Panc1 (cell line): ENCODE data around the gene ZNF695. TPM values are rescaled to one million over a fixed set of nuclear protein-coding genes. Genes with fewer than 3 reads are reported as not detected.

Experiments used
- ATAC-seq: fragments of 200-7000 bp; cut with Tn5 transposase; 2 replicates; pipeline ENCODE4 v1.9.1; 2020; ENCODE audit warnings: mild to moderate bottlenecking, moderate library complexity
- BruUV-seq: library from RNA; stranded (reverse); fragments of 400-500 nt; replicated peaks from 2 replicates; lab custom pipeline; 2021; lab: Mats Ljungman, UMichigan
- CTCF ChIA-PET: fragments of 300-600 bp; sonication (Branson Sonifier 250); formaldehyde crosslinking; loops from one replicate; lab custom pipeline; 2022; ENCODE audit warnings: antibody characterized with exemption; lab: Charles Lee
- POLR2A ChIA-PET: fragments of 300-600 bp; sonication (Branson Sonifier 250); formaldehyde crosslinking; loops from one replicate; lab custom pipeline; 2022; ENCODE audit warnings: antibody characterized with exemption; lab: Charles Lee
- DNase-seq: peaks from one replicate; pipeline ENCODE4 v3.0.0-alpha.2; 2010; ENCODE audit warnings: low read depth, low spot score
- H3K27ac ChIP-seq: 2 replicates; pipeline ENCODE4 v1.5.1; 2011; ENCODE audit warnings: mild to moderate bottlenecking, low read length, inconsistent platforms
- H3K27me3 ChIP-seq: fragments of 200-500 bp; sonication (Bioruptor generic); 2 replicates; pipeline ENCODE4 v1.6.0; 2014; ENCODE audit warnings: low read length, inconsistent platforms; ENCODE audit not compliant: control insufficient read depth, insufficient read depth
- H3K36me3 ChIP-seq: fragments of 200-500 bp; sonication (Bioruptor generic); 2 replicates; pipeline ENCODE4 v1.5.1; 2014; ENCODE audit warnings: inconsistent platforms, mild to moderate bottlenecking, low read length, moderate library complexity; ENCODE audit not compliant: control insufficient read depth, insufficient read depth
- H3K4me1 ChIP-seq: 2 replicates; pipeline ENCODE4 v1.5.1; 2011; ENCODE audit warnings: inconsistent platforms, mild to moderate bottlenecking, low read length, moderate library complexity; ENCODE audit not compliant: control insufficient read depth, insufficient read depth
- H3K4me3 ChIP-seq, 2 experiments: 2 replicates each; pipeline ENCODE4 v1.5.1; 2011 to 2012; ENCODE audit warnings: low read depth in 2 of 2, low read length in 2 of 2, mild to moderate bottlenecking in 2 of 2, inconsistent platforms in 1 of 2, moderate library complexity in 1 of 2
- H3K9me3 ChIP-seq: fragments of 200-500 bp; sonication (Bioruptor generic); 2 replicates; pipeline ENCODE4 v1.5.1; 2014; ENCODE audit warnings: low read depth, mild to moderate bottlenecking, inconsistent platforms, low read length, moderate library complexity; ENCODE audit not compliant: control insufficient read depth, insufficient read depth
- POLR2AphosphoS5 ChIP-seq: IDR thresholded peaks from 2 replicates; pipeline ENCODE4 v1.6.1; 2012; ENCODE audit warnings: mild to moderate bottlenecking, low read depth, low read length, moderate library complexity
- SIN3A ChIP-seq: IDR thresholded peaks from 2 replicates; pipeline ENCODE4 v1.6.1; 2012; ENCODE audit warnings: low read depth, mild to moderate bottlenecking, low read length, moderate library complexity, borderline replicate concordance; ENCODE audit not compliant: insufficient read depth
- TCF7L2 ChIP-seq: IDR thresholded peaks from 2 replicates; pipeline ENCODE4 v1.6.1; 2011; ENCODE audit warnings: mild to moderate bottlenecking, low read depth, low read length, inconsistent platforms
- in situ Hi-C: cut with HindIII; loops from 2 replicates; pipeline ENCODE4 v1.10.0; 2016; ENCODE audit warnings: low sequenced_read_pairs, low pct_unique_long_range_greater_than_20kb
- intact Hi-C: fragments of 100-400 bp; cut with micrococcal nuclease; formaldehyde crosslinking; loops from one replicate; pipeline ENCODE4 v1.10.0; 2022; ENCODE audit not compliant: unreplicated experiment
- total RNA-seq: library from RNA; stranded (reverse); gene quantifications from one replicate; pipeline ENCODE4 v1.2.1, GENCODE V29; 2021; ENCODE audit not compliant: unreplicated experiment
- TF ChIP-seq, protein P1 (sequence below), 2 experiments: IDR thresholded peaks; 2 replicates each; pipeline ENCODE4 v1.6.1; 2011 to 2012; ENCODE audit warnings: low read depth in 2 of 2, control low read depth in 1 of 2, low read length in 1 of 2, mild to moderate bottlenecking in 1 of 2, moderate library complexity in 1 of 2; ENCODE audit not compliant: insufficient read depth in 1 of 2
- TF ChIP-seq, protein P2 (sequence below): fragments of 450-650 bp; IDR thresholded peaks from 2 replicates; pipeline ENCODE4 v1.5.1; 2017; ENCODE audit warnings: mild to moderate bottlenecking

The ZNF695 gene
- total RNA-seq, 1 experiment from 2014 or later, result 14.7 TPM

DNA sequence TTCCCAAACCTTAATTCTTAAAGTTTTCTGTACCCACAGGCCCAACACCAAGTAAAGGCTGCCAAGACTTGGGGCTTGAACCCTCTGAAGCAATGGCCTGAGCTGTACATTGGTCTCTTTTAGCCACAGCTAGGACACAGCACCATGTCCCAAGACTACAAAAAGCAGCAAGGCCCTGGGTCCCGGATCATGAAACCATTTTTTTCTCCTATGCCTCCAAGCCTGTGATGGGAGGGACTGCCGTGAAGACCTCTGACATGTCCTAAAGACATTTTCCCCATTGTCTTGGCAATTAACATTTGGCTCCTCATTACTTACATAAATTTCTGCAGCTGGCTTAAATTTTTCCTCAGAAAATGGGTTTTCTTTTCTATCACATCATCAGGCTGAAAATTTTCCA lies 39.8 kb upstream of the ZNF695 start:
- CTCF ChIA-PET, result no interaction called here
- no TSS peak for BruUV-seq
- TF ChIP-seq TCF7L2 (no peak), SIN3A (no peak), POLR2AphosphoS5 (no peak)
- TF ChIP-seq, protein P1, sequence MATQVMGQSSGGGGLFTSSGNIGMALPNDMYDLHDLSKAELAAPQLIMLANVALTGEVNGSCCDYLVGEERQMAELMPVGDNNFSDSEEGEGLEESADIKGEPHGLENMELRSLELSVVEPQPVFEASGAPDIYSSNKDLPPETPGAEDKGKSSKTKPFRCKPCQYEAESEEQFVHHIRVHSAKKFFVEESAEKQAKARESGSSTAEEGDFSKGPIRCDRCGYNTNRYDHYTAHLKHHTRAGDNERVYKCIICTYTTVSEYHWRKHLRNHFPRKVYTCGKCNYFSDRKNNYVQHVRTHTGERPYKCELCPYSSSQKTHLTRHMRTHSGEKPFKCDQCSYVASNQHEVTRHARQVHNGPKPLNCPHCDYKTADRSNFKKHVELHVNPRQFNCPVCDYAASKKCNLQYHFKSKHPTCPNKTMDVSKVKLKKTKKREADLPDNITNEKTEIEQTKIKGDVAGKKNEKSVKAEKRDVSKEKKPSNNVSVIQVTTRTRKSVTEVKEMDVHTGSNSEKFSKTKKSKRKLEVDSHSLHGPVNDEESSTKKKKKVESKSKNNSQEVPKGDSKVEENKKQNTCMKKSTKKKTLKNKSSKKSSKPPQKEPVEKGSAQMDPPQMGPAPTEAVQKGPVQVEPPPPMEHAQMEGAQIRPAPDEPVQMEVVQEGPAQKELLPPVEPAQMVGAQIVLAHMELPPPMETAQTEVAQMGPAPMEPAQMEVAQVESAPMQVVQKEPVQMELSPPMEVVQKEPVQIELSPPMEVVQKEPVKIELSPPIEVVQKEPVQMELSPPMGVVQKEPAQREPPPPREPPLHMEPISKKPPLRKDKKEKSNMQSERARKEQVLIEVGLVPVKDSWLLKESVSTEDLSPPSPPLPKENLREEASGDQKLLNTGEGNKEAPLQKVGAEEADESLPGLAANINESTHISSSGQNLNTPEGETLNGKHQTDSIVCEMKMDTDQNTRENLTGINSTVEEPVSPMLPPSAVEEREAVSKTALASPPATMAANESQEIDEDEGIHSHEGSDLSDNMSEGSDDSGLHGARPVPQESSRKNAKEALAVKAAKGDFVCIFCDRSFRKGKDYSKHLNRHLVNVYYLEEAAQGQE (IDR thresholded peaks at IDR 0.05; ENCODE audit: insufficient read depth in 1 of 2, low read depth in 2 of 2, low read length in 1 of 2), result no peak
- TF ChIP-seq, protein P2, sequence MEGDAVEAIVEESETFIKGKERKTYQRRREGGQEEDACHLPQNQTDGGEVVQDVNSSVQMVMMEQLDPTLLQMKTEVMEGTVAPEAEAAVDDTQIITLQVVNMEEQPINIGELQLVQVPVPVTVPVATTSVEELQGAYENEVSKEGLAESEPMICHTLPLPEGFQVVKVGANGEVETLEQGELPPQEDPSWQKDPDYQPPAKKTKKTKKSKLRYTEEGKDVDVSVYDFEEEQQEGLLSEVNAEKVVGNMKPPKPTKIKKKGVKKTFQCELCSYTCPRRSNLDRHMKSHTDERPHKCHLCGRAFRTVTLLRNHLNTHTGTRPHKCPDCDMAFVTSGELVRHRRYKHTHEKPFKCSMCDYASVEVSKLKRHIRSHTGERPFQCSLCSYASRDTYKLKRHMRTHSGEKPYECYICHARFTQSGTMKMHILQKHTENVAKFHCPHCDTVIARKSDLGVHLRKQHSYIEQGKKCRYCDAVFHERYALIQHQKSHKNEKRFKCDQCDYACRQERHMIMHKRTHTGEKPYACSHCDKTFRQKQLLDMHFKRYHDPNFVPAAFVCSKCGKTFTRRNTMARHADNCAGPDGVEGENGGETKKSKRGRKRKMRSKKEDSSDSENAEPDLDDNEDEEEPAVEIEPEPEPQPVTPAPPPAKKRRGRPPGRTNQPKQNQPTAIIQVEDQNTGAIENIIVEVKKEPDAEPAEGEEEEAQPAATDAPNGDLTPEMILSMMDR, result no peak

DNA sequence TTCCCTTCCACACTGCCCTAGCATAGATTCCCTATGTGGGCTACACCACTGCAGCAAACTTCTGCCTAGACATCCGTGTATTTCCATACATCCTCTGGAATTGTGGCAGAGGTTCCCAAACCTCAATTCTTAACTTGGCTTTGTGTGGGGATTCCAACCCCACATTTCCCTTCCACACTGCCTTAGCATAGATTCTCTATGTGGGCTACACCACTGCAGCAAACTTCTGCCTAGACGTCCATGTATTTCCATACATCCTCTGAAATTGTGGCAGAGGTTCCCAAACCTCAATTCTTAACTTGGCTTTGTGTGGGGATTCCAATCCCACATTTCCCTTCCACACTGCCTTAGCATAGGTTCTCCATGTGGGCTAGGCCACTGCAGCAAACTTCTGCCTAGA lies 39.4 kb upstream of the ZNF695 start:
- intact Hi-C loops, result no loop called here
- Histone ChIP-seq H3K27ac (no peak overlapping the region), H3K9me3 (peaks cover 62% of the 10 kb centered on the region), H3K4me1 (no peaks in the 10 kb centered on the region), H3K4me3 (no peak overlapping the region), H3K36me3 (no peaks in the 10 kb centered on the region), H3K27me3 (no peaks in the 10 kb centered on the region)
- DNase-seq, result no peak
- no peak for ATAC-seq
- BruUV-seq, result no TSS peak
- TF ChIP-seq TCF7L2 (no peak), POLR2AphosphoS5 (no peak), SIN3A (no peak)
- TF ChIP-seq, protein P1 (IDR thresholded peaks at IDR 0.05; ENCODE audit: insufficient read depth in 1 of 2, low read depth in 2 of 2, low read length in 1 of 2), result no peak
- TF ChIP-seq, protein P2, result no peak
- in situ Hi-C loops, result no loop called here
- ChIA-PET CTCF (no interaction called here), POLR2A (no interaction called here)

More for the DNA sequence above, 39.8 kb upstream of the ZNF695 start:
- no peaks in the 10 kb centered on the region for H3K4me1 ChIP-seq
- in situ Hi-C loops, result no loop called here
- no peaks in the 10 kb centered on the region for H3K36me3 ChIP-seq
- H3K27ac ChIP-seq, result no peak overlapping the region
- POLR2A ChIA-PET, result no interaction called here
- peaks cover 61% of the 10 kb centered on the region for H3K9me3 ChIP-seq
- intact Hi-C loops, result no loop called here
- H3K27me3 ChIP-seq, result no peaks in the 10 kb centered on the region
- DNase-seq (no peak), ATAC-seq (no peak)
- no peak overlapping the region for H3K4me3 ChIP-seq
